ENCODE measurements around the gene FIS1. TPM values are rescaled to one million over a fixed set of nuclear protein-coding genes. Genes with fewer than 3 reads are reported as not detected.

FIS1 gene
- total RNA-seq, 1 donor from 2014 or later: 140 TPM

- peaks cover 16% of the 10 kb centered on the region for H3K4me1 ChIP-seq (ENCODE audit: insufficient read depth, low read length)
- peaks cover 66% of the 10 kb centered on the region for H3K79me2 ChIP-seq (ENCODE audit: insufficient read depth, low read length)
- DNase-seq (ENCODE audit: low read depth): no peak
- Mint-ChIP-seq H3K4me3 (ENCODE audit: unreplicated experiment) (peak overlapping the region; percentile 54), H3K27me3 (ENCODE audit: low read depth, unreplicated experiment) (no peaks in the 10 kb centered on the region), H3K36me3 (ENCODE audit: low read depth, unreplicated experiment) (peaks cover 18% of the 10 kb centered on the region), H3K4me1 (ENCODE audit: low read depth, unreplicated experiment) (peaks cover 16% of the 10 kb centered on the region), H3K27ac (ENCODE audit: unreplicated experiment) (no peak overlapping the region), H3K9me3 (ENCODE audit: unreplicated experiment) (no peaks in the 10 kb centered on the region)
- no peak overlapping the region for H3K4me2 ChIP-seq (ENCODE audit: low read length)
- no peak overlapping the region for H3K4me3 ChIP-seq (ENCODE audit: insufficient read depth, low read depth, low read length)
- FAIRE-seq: no peak
- H3K27me3 ChIP-seq (ENCODE audit: insufficient read depth, low read length): no peaks in the 10 kb centered on the region
- H3K36me3 ChIP-seq (ENCODE audit: insufficient read depth, low read length): peaks cover 15% of the 10 kb centered on the region
- no peak overlapping the region for H3K9ac ChIP-seq (ENCODE audit: low read length)
- H4K20me1 ChIP-seq (ENCODE audit: insufficient read depth, low read length): peaks cover 55% of the 10 kb centered on the region
- no peak for TF ChIP-seq EZH2 (IDR thresholded peaks at IDR 0.05; ENCODE audit: insufficient read depth, low read length)
- TF ChIP-seq CTCF (IDR thresholded peaks at IDR 0.05; ENCODE audit: insufficient read depth, low read depth, low read length): no peak
- H2AFZ ChIP-seq (ENCODE audit: low read depth, low read length): no peak overlapping the region
- no peak overlapping the region for H3K27ac ChIP-seq (ENCODE audit: low read depth, low read length)
- no peaks in the 10 kb centered on the region for H3K9me3 ChIP-seq (ENCODE audit: insufficient read depth, low read depth, low read length)
Observed at GRCh38 chr7:101220295-101220694, 24.6 kb downstream of the FIS1 start.

- no peak for TF ChIP-seq EZH2 (IDR thresholded peaks at IDR 0.05; ENCODE audit: insufficient read depth, low read length)
- no peak for TF ChIP-seq CTCF (IDR thresholded peaks at IDR 0.05; ENCODE audit: insufficient read depth, low read depth, low read length)
- H3K36me3 Mint-ChIP-seq (ENCODE audit: low read depth, unreplicated experiment): peaks cover 16% of the 10 kb centered on the region
- peak overlapping the region; percentile 95 for H3K27ac Mint-ChIP-seq (ENCODE audit: unreplicated experiment)
- no peaks in the 10 kb centered on the region for H3K9me3 ChIP-seq (ENCODE audit: insufficient read depth, low read depth, low read length)
- peaks cover 54% of the 10 kb centered on the region for H4K20me1 ChIP-seq (ENCODE audit: insufficient read depth, low read length)
- H3K4me2 ChIP-seq (ENCODE audit: low read length): peak overlapping the region; percentile 85
- H3K79me2 ChIP-seq (ENCODE audit: insufficient read depth, low read length): peaks cover 73% of the 10 kb centered on the region
- H3K9ac ChIP-seq (ENCODE audit: low read length): peak overlapping the region; percentile 84
- peak overlapping the region; percentile 99 for H3K4me3 Mint-ChIP-seq (ENCODE audit: unreplicated experiment)
- FAIRE-seq: no peak
- no peaks in the 10 kb centered on the region for H3K27me3 Mint-ChIP-seq (ENCODE audit: low read depth, unreplicated experiment)
- H3K4me3 ChIP-seq (ENCODE audit: insufficient read depth, low read depth, low read length): peak overlapping the region; percentile 87
- H3K36me3 ChIP-seq (ENCODE audit: insufficient read depth, low read length): peaks cover 6% of the 10 kb centered on the region
- DNase-seq (ENCODE audit: low read depth): no peak
- H3K4me1 ChIP-seq (ENCODE audit: insufficient read depth, low read length): peaks cover 19% of the 10 kb centered on the region
- no peaks in the 10 kb centered on the region for H3K27me3 ChIP-seq (ENCODE audit: insufficient read depth, low read length)
- no peaks in the 10 kb centered on the region for H3K9me3 Mint-ChIP-seq (ENCODE audit: unreplicated experiment)
- H3K27ac ChIP-seq (ENCODE audit: low read depth, low read length): peak overlapping the region; percentile 51
- H2AFZ ChIP-seq (ENCODE audit: low read depth, low read length): peak overlapping the region; percentile 76
- H3K4me1 Mint-ChIP-seq (ENCODE audit: low read depth, unreplicated experiment): peaks cover 16% of the 10 kb centered on the region
Observed at GRCh38 chr7:101218236-101219125, 26.4 kb downstream of the FIS1 start.

Measured in astrocyte (in vitro differentiated cells and primary cell).